Measurements from ENCODE around the gene BLNK.

DNA sequence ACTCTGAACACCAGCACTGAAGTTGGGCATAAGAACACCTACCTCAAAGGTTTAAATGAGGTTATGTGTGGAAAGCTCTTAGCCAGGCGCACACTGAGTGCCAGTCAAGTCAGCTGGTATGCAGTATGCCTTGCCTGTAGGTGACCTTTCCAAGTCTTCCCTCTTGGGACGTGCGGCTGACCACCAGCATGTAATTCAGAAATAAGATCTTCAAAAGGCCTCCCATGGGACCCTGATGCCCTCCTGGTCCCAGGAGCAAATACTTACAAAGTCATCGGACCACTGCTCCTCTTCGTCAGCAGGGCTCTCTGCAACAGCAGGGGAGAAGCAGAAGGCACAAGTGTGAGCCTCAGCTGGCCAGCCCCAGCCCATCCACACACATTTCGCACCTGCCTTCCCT, 40.8 kb downstream of the BLNK start:
- TF ChIP-seq SPI1 (IDR thresholded peaks at IDR 0.05; ENCODE audit: low read depth, low read length), result no peak
- TF ChIP-seq POLR2AphosphoS5 (IDR thresholded peaks at IDR 0.05; ENCODE audit: low read depth, low read length), result no peak
- no peak for TF ChIP-seq POLR2A (IDR thresholded peaks at IDR 0.05; ENCODE audit: low read depth, low read length)
- TF ChIP-seq TAF1 (IDR thresholded peaks at IDR 0.05; ENCODE audit: low read depth, low read length), result no peak

All from GM12891 (cell line).